Measurements from ENCODE around the gene TMCC3.

TMCC3 gene

DNA sequence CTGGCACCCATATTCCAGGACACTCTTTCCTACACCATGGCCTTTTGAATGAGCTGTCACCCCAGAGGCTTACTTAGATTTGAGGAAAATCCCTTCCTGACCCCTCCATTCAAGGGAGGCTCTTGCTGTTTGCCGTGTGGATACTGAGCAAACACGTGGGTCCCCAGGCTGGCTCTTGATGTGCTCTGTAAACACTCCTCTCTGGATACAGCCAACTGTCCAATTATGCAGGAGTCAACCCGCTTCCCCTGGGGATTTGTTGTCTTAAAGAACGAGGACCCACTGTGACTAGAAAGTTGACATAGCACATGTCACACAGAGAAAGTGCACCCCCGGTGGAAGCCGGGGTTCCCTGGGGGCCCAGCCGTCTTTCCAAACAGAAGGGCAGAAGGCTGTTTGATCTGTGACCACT lies 114.8 kb downstream of the TMCC3 start:
- Histone ChIP-seq H3K4me3 (ENCODE audit: low read depth in 1 of 2, low read length in 2 of 2) (no peak overlapping the region), H3K9ac (ENCODE audit: low read depth, low read length) (no peak overlapping the region), H3K4me1 (ENCODE audit: insufficient read depth, low read length) (peaks cover 3% of the 10 kb centered on the region; the same call in 1 of the 2 replicates), H3K27ac (ENCODE audit: low read length) (no peak overlapping the region), H4K20me1 (ENCODE audit: insufficient read depth, low read length) (no peaks in the 10 kb centered on the region), H3K36me3 (ENCODE audit: insufficient read depth, low read length) (no peaks in the 10 kb centered on the region), H3K9me3 (ENCODE audit: insufficient read depth, low read length, severe bottlenecking) (no peaks in the 10 kb centered on the region), H3K27me3 (ENCODE audit: insufficient read depth, low read length, poor library complexity) (no peaks in the 10 kb centered on the region), H3K4me2 (ENCODE audit: insufficient read depth, low read length) (no peak overlapping the region), H2AFZ (ENCODE audit: low read depth, low read length) (no peak overlapping the region), H3K79me2 (ENCODE audit: insufficient read depth, low read length) (no peaks in the 10 kb centered on the region)
- DNase-seq (no peak), ATAC-seq (ENCODE audit: insufficient read depth, low read depth) (no peak)
- TF ChIP-seq EZH2 (IDR thresholded peaks at IDR 0.05; ENCODE audit: borderline replicate concordance, low read depth, low read length, severe bottlenecking): no peak
- TF ChIP-seq, protein P1, sequence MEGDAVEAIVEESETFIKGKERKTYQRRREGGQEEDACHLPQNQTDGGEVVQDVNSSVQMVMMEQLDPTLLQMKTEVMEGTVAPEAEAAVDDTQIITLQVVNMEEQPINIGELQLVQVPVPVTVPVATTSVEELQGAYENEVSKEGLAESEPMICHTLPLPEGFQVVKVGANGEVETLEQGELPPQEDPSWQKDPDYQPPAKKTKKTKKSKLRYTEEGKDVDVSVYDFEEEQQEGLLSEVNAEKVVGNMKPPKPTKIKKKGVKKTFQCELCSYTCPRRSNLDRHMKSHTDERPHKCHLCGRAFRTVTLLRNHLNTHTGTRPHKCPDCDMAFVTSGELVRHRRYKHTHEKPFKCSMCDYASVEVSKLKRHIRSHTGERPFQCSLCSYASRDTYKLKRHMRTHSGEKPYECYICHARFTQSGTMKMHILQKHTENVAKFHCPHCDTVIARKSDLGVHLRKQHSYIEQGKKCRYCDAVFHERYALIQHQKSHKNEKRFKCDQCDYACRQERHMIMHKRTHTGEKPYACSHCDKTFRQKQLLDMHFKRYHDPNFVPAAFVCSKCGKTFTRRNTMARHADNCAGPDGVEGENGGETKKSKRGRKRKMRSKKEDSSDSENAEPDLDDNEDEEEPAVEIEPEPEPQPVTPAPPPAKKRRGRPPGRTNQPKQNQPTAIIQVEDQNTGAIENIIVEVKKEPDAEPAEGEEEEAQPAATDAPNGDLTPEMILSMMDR (IDR thresholded peaks at IDR 0.05; ENCODE audit: borderline replicate concordance, extremely low read depth, low read length, poor library complexity, severe bottlenecking): no peak

DNA sequence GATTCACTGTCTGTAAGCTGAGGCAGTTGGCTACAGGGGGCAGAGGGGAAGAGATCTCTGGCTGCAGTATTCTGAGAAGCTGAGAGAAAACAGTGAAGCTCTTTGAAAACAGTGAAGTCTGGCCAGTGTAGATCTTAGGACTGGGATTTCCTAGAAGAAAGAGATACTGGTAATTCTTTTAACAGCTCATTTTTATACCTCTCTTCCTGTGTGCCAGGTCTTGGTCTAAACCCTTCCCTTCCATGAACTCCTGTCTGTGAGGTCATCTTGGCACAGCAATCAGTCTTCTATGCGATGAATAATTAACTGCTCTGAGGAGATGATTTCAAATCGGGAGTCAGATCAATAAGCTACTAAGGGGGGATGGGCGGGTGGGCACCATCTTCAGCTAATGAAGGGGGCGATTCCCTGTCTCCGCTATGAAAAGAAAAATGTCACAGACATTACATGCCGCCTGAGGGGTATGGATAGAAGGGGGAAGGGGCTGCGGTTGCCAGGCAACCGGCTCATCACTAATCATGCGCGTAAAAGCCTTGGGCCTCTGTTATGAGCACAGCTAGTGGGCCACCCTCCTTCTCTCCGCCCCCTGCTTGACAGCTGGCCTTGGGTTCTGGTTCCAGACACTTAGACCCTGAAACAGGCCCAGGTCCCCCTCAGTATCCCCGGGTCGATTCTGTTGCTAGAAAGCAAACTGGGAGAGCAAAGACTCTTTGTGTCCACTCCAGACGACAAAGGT lies 115.4 kb downstream of the TMCC3 start:
- ATAC-seq (ENCODE audit: insufficient read depth, low read depth) (peak; percentile 31; the same call in 2 of the 3 replicates), DNase-seq (no peak)
- no peaks in the 10 kb centered on the region for H4K20me1 ChIP-seq (ENCODE audit: insufficient read depth, low read length)
- TF ChIP-seq, protein P1 (IDR thresholded peaks at IDR 0.05; ENCODE audit: borderline replicate concordance, extremely low read depth, low read length, poor library complexity, severe bottlenecking): no peak
- no peak for TF ChIP-seq EZH2 (IDR thresholded peaks at IDR 0.05; ENCODE audit: borderline replicate concordance, low read depth, low read length, severe bottlenecking)
- H2AFZ ChIP-seq (ENCODE audit: low read depth, low read length): no peak overlapping the region
- no peak overlapping the region for H3K9ac ChIP-seq (ENCODE audit: low read depth, low read length)
- no peaks in the 10 kb centered on the region for H3K36me3 ChIP-seq (ENCODE audit: insufficient read depth, low read length)
- H3K9me3 ChIP-seq (ENCODE audit: insufficient read depth, low read length, severe bottlenecking): no peaks in the 10 kb centered on the region
- H3K4me2 ChIP-seq (ENCODE audit: insufficient read depth, low read length): no peak overlapping the region
- H3K4me1 ChIP-seq (ENCODE audit: insufficient read depth, low read length): peaks cover 3% of the 10 kb centered on the region; the same call in 1 of the 2 replicates
- no peaks in the 10 kb centered on the region for H3K79me2 ChIP-seq (ENCODE audit: insufficient read depth, low read length)
- no peaks in the 10 kb centered on the region for H3K27me3 ChIP-seq (ENCODE audit: insufficient read depth, low read length, poor library complexity)
- H3K4me3 ChIP-seq (ENCODE audit: low read depth in 1 of 2, low read length in 2 of 2): no peak overlapping the region
- H3K27ac ChIP-seq (ENCODE audit: low read length): no peak overlapping the region

DNA sequence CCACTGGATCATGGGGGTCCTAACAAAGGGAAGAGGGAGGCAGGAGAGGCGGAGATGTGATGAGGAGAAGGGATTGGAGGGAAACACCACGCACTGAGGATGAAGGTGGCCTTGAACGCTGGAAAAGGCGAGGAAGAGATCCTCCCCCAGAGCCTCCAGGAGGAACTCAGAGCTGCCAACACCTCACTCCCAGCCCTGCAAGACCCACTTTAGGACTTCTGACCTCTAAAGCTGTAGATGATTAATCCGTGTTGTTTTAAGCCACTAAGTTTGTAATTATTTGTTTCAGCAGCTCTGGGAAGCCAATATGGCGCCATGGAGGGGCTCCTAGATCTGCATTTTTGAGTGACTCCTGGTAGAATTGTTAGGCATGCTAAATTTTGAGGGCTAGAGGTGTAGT lies 116.1 kb downstream of the TMCC3 start:
- no peak overlapping the region for H3K27ac ChIP-seq (ENCODE audit: low read length)
- H3K9ac ChIP-seq (ENCODE audit: low read depth, low read length): no peak overlapping the region
- DNase-seq (no peak), ATAC-seq (ENCODE audit: insufficient read depth, low read depth) (no peak)
- TF ChIP-seq, protein P1 (IDR thresholded peaks at IDR 0.05; ENCODE audit: borderline replicate concordance, extremely low read depth, low read length, poor library complexity, severe bottlenecking): no peak
- no peak for TF ChIP-seq EZH2 (IDR thresholded peaks at IDR 0.05; ENCODE audit: borderline replicate concordance, low read depth, low read length, severe bottlenecking)
- no peaks in the 10 kb centered on the region for H3K27me3 ChIP-seq (ENCODE audit: insufficient read depth, low read length, poor library complexity)
- no peaks in the 10 kb centered on the region for H4K20me1 ChIP-seq (ENCODE audit: insufficient read depth, low read length)
- H3K4me2 ChIP-seq (ENCODE audit: insufficient read depth, low read length): no peak overlapping the region
- peaks cover 3% of the 10 kb centered on the region; the same call in 1 of the 2 replicates for H3K4me1 ChIP-seq (ENCODE audit: insufficient read depth, low read length)
- H3K4me3 ChIP-seq (ENCODE audit: low read depth in 1 of 2, low read length in 2 of 2): no peak overlapping the region
- H3K9me3 ChIP-seq (ENCODE audit: insufficient read depth, low read length, severe bottlenecking): no peaks in the 10 kb centered on the region
- no peaks in the 10 kb centered on the region for H3K36me3 ChIP-seq (ENCODE audit: insufficient read depth, low read length)
- no peak overlapping the region for H2AFZ ChIP-seq (ENCODE audit: low read depth, low read length)
- no peaks in the 10 kb centered on the region for H3K79me2 ChIP-seq (ENCODE audit: insufficient read depth, low read length)
